NCI-H2029 (cell line): ENCODE data around the gene MECP2.
A peak's percentile ranks its signal among the peaks of the same experiment; 100 is the strongest.
"Not testable (repeated sequence)": the region's sequence is repeated elsewhere in the genome, so short reads cannot be mapped to it uniquely, and the experiment has no call there.

ENCODE experiments used
- DNase-seq: peaks from one replicate; lab custom pipeline; 2025; lab: John Stamatoyannopoulos, UW

The MECP2 gene

DNA sequence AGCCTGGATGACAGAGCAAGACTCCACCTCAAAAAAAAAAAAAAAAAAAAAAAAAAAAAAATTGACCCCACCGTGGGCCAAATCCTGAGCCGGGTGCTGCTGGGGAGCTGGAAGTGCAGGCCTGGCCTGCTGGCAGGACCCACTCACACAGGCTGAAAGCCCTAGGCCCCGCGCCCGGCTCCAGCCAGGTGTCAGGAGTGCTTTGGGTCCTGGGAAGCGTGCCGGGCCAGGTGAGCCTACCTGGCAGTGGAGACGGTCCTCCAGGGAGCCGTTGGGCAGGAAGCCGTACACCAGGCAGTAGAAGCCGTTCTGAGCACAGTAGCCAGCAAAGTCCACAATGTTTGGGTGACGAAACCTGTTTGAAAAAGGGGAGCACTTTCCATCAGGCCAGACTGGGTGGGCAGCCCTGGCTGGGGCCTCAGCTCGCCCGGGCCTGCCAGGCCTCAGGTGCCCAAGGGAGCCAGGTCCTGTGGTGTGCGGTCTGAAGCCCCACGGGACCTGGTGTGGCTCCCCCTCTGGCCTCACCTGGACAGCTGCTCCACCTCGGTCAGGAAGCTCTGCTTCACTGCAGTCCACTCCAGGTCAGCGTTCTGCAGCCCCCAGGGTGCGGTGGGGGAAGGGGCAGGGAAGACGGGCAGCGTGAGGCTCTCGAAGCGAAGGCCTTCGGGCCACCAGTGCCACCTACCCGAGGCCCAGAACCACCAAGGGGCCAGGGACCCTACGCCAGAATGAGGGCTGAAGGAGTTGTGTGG lies 79.6 kb downstream of the MECP2 start:
- DNase-seq, result no peak

DNA sequence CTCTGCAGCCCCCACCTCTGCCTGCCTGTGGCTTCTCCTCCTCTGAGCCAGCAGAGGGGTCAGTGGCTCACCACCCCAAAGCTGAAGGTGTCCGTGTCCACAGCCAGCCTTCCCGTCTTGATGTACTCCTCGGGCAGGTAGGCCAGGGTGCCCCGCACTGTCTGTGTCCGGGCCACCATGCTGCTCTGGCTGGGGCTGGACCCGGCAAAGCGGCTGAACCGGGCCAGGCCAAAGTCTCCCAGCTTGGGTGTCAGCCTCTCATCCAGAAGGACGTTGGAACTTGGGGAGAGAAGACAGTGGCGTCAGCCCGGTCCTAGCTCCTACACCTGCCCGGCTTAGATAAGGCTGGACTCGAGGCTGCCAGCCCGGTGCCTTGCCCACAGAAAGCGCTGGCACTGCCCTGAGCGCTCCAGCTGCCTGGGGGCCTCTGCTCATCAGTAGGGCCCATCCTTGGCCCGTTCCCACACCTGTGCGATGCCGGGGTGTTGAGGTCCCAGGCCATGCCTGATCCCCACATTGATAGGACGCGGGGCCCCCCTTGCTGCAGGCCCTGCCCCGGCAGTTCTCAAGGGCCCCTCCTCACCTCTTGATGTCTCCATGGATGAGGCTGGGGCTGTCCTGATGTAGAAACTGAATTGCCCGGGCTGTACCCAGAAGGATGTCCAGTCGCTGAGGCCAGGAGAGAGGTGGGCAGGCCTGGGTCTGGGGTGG lies 81.0 kb downstream of the MECP2 start:
- no peak for DNase-seq

DNA sequence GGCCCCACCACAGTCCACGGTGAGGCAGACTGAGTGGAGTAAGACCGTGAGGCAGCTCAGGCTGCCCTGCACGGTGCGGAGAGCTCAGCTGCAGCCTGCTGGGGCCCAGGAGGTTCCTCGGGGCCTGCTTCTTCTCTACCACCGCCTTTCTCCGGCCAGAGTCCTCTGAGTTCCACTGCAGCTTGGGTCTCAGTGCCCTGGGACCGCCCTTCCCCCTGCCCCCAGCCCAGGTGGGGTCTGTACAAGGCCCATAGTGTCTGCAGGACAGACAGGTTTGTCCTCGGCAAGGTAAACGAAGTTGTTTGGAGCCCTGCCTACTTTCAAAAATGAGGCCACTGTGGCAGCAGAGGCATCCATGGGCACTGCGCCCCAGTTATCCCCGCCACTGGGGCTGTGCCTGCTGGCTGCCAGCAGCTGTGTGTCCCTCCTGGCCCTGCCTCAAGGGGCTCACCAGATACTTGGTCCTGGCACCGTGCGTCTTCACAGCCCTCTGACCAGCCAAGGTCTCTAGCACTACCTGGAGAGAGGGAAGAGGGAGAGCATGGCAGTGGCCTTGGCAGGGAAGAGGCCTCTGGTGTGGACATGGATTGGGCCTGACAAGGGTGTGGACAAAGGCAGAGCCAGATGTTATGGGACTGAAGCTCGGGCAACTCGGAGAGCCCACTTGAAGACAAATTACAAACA lies 81.8 kb downstream of the MECP2 start:
- DNase-seq, result no peak

DNA sequence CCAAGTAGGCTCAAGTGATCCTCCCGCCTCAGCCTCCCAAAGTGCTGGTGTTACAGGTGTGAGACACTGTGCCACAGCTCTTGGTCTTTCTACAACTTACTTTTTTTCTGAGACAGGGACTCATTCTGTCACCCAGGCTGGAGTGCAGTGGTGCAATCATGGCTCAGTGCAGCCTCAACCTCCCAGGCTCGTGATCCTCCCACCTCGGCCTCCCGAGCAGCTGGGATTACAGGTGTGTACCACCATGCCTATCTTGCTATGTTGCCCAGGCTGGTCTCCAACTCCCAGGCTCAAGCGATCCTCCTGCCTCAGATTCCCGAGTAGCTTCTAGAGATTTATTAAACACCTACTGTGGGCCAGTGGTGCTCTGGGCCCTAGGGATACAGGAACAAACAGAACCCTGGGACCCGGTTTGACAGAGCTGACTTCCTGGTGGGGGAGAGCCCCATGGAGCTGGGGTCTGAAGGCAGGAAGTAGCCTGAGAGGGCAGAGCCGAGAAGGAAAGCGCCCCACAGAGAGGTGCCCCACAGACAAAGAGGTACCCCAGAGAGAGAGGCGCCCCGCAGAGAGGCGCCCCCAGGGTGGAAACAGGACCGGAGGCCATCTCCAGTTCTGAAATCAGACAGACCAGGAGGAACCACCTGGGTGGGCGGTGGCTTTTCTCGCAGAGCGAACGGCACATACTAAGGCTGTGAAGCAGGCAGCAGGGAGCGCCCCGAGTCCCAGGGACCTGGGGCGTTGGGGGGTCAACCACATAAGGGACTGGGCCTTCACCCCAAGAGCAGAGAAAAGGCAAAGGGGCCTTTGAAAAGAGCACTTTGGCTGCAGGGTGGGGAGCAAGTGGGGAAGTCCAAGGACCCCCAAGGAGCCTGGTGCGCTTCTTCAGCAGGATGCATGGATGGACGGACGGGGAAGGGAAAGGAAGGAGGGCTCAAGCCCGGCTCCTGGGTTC lies 82.8 kb downstream of the MECP2 start:
- no peak for DNase-seq

DNA sequence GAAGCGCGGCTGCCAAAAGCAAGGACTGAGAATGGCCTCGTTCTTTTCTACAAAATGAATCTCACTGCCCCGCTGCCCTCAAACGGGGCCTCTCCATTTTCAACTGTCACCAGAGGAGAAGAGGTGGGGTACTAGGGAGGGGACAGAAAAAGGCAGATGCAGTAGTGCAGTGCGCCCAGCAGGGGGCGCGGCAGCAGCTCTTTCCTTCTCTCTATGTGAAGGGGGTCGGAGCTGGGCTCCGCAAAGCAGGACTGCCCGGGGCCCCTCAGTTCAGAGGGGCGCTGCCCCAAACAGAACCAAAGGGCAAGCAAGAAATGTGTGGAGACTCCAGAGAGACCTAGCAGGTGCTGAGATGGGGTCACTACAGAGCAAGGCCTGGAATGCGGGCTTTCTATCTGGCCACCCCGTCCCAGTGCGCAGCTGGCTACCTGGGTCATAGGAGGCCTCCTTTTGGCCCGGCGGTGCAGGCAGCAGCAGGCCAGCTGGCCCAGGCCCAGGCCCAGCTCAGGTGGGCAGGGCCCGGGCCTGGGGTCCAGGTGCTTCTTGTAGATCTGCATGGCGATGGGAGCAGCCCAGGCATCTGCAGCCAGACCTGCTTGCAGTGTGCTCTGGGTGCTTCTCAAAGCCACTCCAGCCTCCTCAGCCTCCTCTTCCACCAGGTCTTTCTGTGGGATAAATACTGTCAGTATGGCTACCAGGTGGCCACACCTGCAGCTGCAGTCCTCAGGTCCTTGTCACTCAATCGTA lies 83.7 kb downstream of the MECP2 start:
- no peak for DNase-seq

DNA sequence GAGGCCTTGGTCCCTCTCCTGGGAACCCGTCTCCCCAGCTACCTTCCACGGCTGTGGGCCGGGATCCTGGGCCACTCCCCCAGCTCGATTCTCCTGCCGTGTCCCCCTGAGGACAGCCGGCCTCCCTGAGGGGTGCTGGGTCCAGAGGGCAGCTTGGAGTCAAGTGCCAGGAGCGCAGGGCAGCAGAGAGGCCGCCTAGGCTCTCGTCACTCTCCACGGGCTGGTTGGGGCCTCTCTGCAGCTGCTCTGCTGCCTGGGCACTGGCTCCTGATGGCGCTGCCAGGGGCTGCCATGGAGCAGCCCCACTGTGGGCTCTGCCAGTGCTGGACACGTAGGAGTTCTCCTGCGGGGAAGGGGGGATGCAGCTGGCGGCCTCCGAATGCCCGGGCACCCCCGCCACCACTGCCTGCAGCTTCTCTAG lies 84.5 kb downstream of the MECP2 start:
- no peak for DNase-seq

DNA sequence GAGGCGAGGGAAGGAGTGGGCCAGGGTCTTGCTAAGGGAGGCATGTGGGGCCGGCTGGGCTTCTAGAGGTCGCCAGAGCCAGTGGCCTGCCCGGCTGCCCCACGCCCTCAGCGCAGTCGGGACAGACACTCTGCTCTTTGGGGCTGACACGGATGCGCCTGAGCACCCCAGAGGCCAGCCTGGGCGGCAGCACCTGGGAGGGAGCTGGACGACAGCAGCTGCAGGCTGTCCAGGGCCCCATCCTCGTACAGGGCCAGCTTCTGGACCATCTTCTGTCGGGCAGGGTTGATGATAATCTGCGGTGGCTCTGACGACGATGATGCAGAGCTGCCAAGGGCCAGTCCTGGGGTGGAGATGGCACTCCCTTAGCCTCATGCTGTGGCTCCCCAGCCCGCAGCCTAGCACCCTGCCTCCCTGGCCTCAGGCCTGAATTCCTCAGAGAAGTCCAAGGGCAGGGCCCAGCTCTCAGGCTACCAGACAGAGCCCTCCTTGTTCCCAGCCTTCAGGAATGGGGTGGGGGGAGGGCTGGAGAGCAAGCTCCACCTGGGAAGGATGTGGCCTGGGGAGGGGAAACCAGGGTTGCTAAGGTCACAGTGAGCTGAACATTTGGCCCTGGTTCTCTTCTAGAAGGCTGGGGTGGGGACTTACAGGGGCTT lies 85.1 kb downstream of the MECP2 start:
- DNase-seq, result no peak

DNA sequence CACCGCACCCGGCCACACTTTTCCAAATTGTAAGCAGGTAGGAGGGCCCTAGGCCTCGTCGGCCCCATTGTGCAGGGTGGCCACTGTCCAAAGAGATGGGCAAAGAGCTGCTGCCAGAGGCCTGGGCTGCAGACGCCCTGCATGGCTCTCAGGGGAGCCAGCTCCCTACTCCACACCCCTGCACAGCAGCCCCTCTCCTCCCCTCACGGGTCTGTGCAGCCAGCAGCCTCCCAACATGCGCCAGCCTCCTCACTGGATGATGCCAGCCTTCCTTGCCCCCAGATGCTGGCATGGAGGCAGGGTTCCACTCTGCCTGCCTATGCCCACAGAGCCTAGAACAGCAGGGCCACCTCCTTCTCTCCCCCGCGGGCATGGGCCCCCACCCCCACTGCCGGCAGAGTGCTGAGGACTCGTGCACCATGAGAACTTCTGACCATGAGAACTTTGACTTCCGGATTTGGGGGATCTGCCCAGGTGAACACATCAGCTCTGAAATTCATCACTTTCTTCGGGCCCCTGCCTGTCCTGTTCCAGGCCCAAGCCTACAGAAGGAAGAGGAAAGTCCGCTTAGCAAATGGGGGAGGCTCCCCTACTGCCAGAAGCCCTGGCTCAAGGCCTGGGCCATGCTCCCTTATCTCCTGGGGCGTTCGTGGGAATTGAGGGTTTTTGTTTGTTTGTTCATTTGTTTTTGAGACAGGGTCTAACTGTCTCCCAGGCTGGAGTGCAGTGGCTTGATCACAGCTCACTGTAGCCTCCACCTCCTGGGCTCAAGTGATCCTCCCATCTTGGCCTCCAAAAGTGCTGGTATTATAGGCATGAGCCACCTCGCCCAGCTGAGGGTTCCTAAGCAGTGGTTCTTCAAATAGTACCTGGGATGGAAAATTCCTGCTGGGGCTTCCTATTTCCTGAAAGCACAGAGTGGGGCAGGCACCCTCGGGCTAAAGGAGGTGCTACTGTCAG lies 85.9 kb downstream of the MECP2 start:
- DNase-seq, result no peak

DNA sequence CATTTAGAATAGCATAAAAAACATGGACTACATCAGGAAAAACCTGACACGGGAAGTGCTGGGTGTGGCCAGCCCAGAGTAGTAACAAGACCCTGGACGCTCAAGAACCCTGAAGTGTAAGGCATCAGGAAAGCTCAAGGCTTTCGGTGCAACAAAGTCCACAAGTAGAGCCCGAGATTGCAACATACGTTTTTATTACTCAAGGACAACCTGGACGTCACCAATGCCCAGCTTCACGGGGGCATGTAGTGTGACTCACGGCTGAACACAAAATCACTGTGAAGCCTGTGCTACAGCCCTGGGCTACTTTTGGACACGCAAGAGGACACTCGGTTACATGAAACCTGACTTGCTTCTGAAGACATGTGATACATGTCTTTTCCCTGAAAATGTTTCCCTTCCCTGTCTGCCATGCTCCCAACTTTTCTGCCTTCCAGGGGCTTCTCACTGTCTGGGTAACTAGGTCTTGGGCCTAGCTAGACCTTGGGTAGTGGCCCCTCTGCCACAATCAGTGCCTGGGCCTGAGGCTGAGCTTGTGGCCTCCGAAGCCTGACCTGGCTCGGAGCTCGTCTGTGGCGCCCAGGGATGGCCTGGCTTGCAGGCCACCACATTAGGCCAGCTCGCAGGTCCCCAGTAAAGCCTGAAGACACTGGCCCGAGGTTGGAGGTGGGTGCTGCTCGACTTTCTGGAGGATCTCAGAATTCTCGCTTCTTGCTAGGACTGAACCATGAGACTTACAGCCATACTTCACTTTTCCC lies 87.0 kb downstream of the MECP2 start:
- DNase-seq, result no peak

DNA sequence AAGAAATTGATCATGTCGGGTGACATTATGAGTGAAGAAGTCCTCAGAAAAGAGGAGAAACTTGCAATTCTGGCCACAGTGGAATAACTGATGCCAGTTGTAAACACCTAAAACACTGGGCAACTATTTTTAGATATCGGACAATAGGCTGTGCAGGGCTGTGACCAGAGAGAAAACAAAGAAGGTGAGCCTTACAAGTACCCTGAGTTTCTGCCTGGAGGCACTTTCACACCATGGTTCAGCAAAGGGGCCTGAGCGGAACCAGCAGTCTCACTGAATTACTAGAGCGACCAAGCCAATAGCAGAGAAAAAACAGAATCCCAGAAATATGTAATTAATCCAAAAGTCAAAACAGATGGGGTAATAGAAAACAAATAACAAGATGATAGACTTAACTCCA lies 89.0 kb downstream of the MECP2 start:
- DNase-seq, result no peak

DNA sequence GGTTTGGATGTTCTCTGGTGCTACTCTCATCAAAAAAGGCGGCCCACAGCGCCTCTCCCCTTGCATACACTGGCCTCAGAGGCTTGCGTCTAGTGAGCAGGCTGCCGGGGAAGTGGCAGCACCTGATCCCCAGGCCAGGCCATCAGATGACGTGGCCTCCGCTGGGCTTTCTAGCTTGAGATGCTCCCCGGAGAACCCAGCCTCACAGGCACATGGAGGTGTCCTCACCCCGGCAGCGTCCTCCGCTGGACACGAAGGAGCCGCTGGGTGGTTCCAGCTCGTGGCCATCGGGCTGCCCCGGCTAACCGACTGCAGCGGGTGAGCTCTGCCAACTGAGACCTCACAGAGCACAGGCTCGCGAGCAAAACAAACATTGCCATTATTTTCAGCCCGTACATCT lies 90.6 kb downstream of the MECP2 start:
- no peak for DNase-seq

DNA sequence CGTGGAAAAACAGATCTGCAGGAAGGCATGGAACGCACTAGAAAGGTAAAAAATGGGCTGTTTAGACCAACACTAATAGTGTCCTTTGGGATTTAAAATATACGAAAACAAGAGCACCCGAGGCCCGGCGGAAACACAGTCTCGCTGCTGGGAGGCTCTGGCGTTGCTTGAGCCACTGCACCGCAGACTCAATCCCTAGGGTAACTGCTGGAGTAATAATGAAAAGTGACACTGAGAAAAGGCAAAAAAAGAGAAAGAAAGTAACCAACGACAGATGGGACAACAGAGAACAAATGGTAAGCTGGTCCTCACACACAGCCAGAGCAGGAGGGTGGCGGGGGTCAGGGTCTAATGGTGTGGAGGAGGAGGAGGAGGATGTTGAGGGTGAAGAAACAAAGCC lies 93.2 kb downstream of the MECP2 start:
- no peak for DNase-seq

DNA sequence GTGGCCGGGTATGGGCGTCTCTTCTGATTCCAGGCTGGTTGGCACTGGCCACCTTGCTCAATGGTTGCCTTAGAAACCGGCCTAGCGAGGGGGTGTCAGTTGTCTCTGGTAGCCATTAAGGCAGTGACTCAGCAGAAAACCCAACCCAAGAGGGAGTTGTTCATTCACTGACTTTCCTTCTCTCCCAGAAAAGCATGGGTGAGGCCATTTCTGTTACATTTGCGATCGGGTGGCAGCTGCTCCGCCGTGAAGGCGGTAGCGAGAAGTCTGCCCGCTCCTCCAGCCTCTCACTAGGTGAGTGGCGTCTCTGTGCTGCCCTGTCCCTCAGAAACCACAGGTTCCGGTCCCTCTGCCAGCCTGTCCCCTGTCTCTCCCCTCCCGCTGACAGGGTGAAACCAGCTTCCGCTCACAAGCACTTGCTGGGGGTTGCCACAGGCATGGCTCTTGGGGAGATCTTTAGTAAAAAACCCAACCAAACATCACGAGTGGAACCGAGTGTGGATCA lies 95.2 kb downstream of the MECP2 start:
- DNase-seq, result peak; percentile 71

DNA sequence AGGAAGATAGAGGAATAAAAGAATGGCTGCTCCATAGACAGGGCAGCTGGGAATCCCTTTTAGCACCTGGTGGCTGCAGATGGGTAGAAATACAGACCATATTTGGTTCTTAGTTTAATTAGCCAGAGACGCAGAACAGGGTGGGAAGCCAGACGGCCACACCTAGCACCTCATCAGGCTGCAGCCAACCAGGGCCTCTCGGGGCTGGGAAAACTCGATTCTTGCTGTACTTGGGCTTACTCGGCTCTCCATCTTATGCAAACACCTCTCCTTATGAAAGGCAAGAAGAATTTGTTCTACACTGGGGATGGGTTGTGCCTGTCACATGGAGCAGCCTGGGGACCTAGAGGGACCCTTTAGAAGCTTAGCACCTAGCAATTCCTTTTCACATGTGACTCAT lies 97.5 kb downstream of the MECP2 start:
- DNase-seq, result no peak

DNA sequence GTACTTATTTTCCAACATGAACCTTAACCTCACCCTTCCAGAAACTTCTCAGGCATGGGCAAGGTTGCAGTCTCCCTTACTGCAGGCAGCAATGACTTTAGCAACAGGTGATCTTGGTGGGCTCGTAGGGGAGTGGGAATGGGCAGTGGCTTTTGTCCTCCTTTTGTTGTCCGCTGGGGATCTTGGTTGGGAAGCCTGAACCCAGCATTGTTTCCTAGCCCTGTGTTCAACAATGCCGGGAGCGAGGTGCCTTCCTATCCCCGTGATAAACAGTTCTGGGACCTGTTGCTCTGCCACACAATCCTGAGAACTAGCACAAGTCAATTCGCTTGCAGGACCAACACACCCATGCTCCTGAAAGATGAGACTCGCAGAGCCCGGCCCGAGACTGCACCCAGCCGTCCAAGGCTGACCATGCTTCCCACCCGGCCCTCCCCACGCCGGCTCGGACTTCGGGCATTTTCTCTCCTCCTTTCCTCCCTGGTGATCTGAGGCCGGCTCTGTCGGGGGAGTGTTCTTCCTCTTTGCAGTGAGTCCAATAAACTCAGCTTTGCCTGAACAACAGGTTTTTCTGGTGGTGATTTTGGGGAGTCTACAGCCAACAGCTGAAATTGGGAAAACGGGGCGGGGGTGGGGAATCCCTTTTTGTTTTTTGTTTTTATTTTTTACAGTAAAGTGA lies 98.0 kb downstream of the MECP2 start:
- no peak for DNase-seq

DNA sequence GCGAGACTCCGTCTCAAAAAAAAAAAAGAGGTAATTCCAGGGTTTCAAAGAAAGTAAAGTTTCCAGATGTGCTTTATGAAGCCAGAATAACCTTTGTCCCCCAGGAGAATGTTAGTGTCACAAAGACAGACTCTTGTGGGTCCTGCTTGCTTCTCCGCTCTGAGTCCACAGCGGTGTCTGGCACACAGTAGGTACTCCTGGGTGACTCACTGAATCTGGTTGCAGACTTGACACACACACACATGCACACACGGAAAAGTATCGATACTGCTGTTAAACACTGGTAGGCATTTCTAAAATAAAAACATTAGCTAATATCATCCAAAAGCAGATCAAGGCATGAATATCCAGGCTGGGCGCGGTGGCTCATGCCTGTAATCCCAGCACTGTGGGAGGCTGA lies 102.0 kb downstream of the MECP2 start:
- DNase-seq, result no peak

DNA sequence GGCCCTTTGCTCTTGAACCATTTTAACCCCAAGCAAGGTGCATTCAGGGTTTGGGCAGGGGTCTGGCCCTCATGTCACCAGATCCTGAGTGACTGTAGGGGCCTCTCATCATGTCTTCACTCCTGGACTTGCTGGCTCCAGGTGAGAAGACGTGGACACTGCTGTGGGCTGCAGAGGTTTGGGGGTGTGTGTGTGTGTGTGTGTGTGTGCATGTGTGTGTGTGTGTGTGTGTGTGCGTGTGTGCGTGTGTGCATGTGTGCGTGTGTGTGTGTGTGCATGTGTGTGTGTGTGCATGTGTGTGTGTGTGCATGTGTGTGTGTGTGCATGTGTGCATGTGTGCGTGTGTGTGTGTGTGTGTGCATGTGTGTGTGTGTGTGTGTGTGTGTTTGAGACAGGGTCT lies 103.1 kb downstream of the MECP2 start:
- DNase-seq, result not testable (repeated sequence)

DNA sequence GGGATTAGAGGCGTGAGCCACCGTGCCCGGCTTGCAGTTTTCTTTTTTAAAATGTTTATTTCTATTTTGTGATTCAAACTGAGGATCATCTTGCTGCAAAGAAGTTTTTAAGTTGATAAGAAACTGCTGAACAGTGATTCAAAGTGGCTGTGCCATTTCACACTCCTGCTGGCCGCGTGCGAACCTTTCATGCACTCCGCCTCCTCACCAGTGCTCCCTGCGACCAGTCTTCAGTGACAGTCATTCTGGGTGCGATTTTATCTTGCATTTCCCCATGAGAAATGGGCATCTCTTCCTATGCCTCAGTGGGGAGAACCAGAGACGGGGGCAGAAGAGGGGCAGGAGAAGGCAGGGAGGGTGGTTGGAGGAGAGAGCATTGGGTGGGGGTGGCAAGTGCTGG lies 103.5 kb downstream of the MECP2 start:
- no peak for DNase-seq
